Activated CD4-positive, alpha-beta T cell treated with anti-CD3 and anti-CD28 coated beads, Interleukin-2, amount 10 ng/mL, durations not matched to agents 7 days and 5 days (primary cell): Measurements from ENCODE around the gene LY9. TPM values are rescaled to one million over a fixed set of nuclear protein-coding genes. Genes with fewer than 3 reads are reported as not detected.

Experiments used
- total RNA-seq, 2 experiments: library from RNA; stranded (reverse); gene quantifications; one replicate each; pipeline ENCODE4 v1.2.3, GENCODE V29; 2021

Gene LY9
- total RNA-seq, 2 experiments from 2014 or later, result 45.9 to 49.0 TPM

Other genes with a start within 250 kb of the LY9 start
- gene CD84, start 216.7 kb upstream of the LY9 start, total RNA-seq, result 10 to 100 TPM; 14.7 to 16.2 TPM
- gene SLAMF1, start 149.1 kb upstream of the LY9 start, total RNA-seq, result 10 to 100 TPM; 70.4 to 70.6 TPM
- 100 to 1,000 TPM; 294 to 309 TPM for gene CD48, start 84.4 kb upstream of the LY9 start, total RNA-seq
- 10 to 100 TPM; 12.8 to 13.4 TPM for gene SLAMF7, start 56.9 kb upstream of the LY9 start, total RNA-seq
- gene CD244, start 66.7 kb downstream of the LY9 start, total RNA-seq, result 1 to 10 TPM; 1.8 to 2.1 TPM
- gene ITLN1, start 89.0 kb downstream of the LY9 start, total RNA-seq, result not detected
- not detected for gene ITLN2, start 158.6 kb downstream of the LY9 start, total RNA-seq
- 10 to 100 TPM; 14.1 to 15.6 TPM for gene F11R, start 225.0 kb downstream of the LY9 start, total RNA-seq
- 10 to 100 TPM; 33.5 to 43.6 TPM for gene TSTD1, start 242.8 kb downstream of the LY9 start, total RNA-seq
- 10 to 100 TPM; 78.0 to 81.2 TPM for gene USF1, start 249.8 kb downstream of the LY9 start, total RNA-seq